ENCODE results near the gene ANKRD6.

ANKRD6 gene

DNA sequence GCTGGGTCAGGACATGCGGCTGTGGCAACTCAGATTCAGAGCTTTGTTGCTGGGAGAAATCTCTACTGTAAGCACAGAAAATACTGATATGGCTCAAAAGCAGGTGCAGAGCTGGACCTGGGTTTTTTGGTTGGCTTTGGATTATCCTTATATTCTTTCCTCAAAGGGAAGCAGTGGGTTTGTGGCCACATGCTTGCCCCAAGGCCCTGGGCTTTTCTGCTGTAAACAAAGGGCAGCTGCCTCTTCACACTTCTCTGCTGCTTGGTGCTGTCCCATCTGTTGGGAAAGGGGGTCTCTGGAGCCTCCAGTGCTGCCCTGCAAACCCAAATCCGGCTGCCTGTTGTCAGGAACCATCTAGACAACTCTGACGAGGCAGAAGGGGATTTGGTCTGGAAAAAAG lies 52.4 kb downstream of the ANKRD6 start:
- Histone ChIP-seq H3K4me3 (replicated peaks; ENCODE audit: low read depth, low read length) (no peak overlapping the region), H3K36me3 (ENCODE audit: control insufficient read depth, insufficient read depth, low read length) (no peaks in the 10 kb centered on the region), H3K27me3 (replicated peaks; ENCODE audit: control insufficient read depth, insufficient read depth, low read length) (no peaks in the 10 kb centered on the region)
- DNase-seq (ENCODE audit: extremely low read depth, insufficient read length): no peak
- TF ChIP-seq, protein P1, sequence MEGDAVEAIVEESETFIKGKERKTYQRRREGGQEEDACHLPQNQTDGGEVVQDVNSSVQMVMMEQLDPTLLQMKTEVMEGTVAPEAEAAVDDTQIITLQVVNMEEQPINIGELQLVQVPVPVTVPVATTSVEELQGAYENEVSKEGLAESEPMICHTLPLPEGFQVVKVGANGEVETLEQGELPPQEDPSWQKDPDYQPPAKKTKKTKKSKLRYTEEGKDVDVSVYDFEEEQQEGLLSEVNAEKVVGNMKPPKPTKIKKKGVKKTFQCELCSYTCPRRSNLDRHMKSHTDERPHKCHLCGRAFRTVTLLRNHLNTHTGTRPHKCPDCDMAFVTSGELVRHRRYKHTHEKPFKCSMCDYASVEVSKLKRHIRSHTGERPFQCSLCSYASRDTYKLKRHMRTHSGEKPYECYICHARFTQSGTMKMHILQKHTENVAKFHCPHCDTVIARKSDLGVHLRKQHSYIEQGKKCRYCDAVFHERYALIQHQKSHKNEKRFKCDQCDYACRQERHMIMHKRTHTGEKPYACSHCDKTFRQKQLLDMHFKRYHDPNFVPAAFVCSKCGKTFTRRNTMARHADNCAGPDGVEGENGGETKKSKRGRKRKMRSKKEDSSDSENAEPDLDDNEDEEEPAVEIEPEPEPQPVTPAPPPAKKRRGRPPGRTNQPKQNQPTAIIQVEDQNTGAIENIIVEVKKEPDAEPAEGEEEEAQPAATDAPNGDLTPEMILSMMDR (IDR thresholded peaks at IDR 0.05; ENCODE audit: insufficient read depth, low read length, poor library complexity, severe bottlenecking): no peak

DNA sequence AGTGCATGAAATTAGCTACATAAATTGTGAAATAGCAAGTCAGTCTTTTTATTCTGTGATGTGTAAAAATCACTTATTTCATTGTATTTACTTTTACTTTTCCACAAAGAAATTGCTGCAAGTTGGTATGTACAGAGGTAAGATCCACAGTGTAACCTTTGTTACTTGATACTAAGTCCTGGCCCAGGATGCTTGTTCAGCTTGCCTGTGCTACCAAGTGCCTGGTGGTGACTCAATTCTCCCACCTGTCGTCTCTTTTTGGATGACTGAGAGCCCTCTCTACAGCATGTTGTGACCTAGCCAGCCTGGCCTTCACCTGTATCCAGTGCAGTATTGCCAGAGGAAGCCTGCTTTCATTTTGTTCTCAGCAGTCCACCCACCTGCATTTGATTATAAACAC lies 54.9 kb downstream of the ANKRD6 start:
- DNase-seq (ENCODE audit: extremely low read depth, insufficient read length): no peak
- H3K4me3 ChIP-seq (replicated peaks; ENCODE audit: low read depth, low read length): no peak overlapping the region
- TF ChIP-seq, protein P1 (IDR thresholded peaks at IDR 0.05; ENCODE audit: insufficient read depth, low read length, poor library complexity, severe bottlenecking): no peak
- no peaks in the 10 kb centered on the region for H3K36me3 ChIP-seq (ENCODE audit: control insufficient read depth, insufficient read depth, low read length)
- H3K27me3 ChIP-seq (replicated peaks; ENCODE audit: control insufficient read depth, insufficient read depth, low read length): no peaks in the 10 kb centered on the region

DNA sequence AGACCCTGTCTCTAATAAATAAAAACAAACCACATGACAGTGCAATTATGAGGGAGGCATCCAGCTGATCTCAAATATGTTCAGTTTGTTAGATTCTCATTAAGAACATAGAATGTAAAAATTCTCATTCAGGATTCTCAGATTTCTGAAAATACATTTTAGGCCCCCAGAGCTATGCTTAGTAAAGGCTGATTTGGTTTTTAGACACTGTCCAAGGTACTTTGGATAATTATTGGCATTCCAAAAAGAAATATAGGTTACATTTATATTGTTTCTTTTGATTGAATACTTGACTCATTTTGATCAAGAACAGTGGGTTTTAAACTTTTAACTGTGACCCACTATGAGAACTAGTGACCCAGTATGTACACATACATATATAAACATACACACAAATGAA lies 55.5 kb downstream of the ANKRD6 start:
- no peaks in the 10 kb centered on the region for H3K36me3 ChIP-seq (ENCODE audit: control insufficient read depth, insufficient read depth, low read length)
- TF ChIP-seq, protein P1 (IDR thresholded peaks at IDR 0.05; ENCODE audit: insufficient read depth, low read length, poor library complexity, severe bottlenecking): no peak
- no peaks in the 10 kb centered on the region for H3K27me3 ChIP-seq (replicated peaks; ENCODE audit: control insufficient read depth, insufficient read depth, low read length)
- DNase-seq (ENCODE audit: extremely low read depth, insufficient read length): no peak
- no peak overlapping the region for H3K4me3 ChIP-seq (replicated peaks; ENCODE audit: low read depth, low read length)

DNA sequence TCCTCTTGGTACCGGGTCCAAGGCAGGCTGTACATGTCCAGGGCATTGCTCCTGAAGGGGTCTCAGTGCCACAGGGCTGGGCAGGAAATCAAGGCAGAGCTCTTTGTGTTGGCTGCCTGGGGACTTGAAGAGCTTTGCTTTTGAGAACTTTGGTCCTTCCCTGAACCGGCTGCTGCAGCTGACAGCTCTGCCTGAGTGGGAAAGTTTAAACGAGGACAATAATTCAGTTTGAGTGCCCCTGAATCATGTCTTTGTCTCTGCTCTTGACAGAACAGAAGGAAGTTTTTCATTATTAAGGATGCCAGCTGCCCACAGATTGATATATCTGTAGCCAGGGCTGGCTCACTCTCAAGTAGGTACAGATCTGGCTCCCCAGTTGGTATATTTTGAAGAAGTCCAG lies 56.1 kb downstream of the ANKRD6 start:
- Histone ChIP-seq H3K36me3 (ENCODE audit: control insufficient read depth, insufficient read depth, low read length) (no peaks in the 10 kb centered on the region), H3K4me3 (replicated peaks; ENCODE audit: low read depth, low read length) (no peak overlapping the region), H3K27me3 (replicated peaks; ENCODE audit: control insufficient read depth, insufficient read depth, low read length) (no peaks in the 10 kb centered on the region)
- no peak for DNase-seq (ENCODE audit: extremely low read depth, insufficient read length)
- TF ChIP-seq, protein P1 (IDR thresholded peaks at IDR 0.05; ENCODE audit: insufficient read depth, low read length, poor library complexity, severe bottlenecking): no peak

DNA sequence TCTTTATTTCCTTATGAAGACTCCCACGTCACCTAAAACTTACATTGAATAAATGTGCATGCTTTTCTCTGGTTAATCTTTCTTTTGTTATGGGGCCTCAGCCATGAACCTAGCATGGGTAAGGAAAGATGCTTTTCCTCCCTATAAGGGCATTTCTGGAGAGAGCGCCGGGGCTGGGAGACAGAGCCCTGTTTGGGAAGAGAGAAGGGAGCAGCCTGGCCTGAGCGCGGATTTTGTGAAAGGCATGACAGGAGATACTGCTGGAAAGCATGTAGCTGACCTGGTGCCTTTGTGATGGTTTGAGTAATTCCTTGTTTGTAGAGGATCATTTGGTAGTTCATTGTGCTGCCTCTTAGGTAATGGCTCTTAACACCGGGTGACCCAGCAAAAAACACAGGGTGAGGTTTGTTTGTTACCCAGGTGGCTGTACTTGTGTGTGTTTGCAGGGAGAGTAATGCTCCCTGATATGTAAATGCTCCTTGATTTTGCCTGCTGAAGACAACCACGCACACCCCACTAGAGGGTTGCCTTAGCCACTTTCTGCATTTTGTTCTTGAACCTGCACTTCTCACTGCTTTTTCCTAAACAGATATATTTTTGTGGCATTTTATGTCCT lies 59.2 kb downstream of the ANKRD6 start:
- no peak overlapping the region for H3K4me3 ChIP-seq (replicated peaks; ENCODE audit: low read depth, low read length)
- H3K36me3 ChIP-seq (ENCODE audit: control insufficient read depth, insufficient read depth, low read length): no peaks in the 10 kb centered on the region
- DNase-seq (ENCODE audit: extremely low read depth, insufficient read length): no peak
- TF ChIP-seq, protein P1 (IDR thresholded peaks at IDR 0.05; ENCODE audit: insufficient read depth, low read length, poor library complexity, severe bottlenecking): no peak
- no peaks in the 10 kb centered on the region for H3K27me3 ChIP-seq (replicated peaks; ENCODE audit: control insufficient read depth, insufficient read depth, low read length)
